Measurements from ENCODE around the gene RNU7-1. TPM values are rescaled to one million over a fixed set of nuclear protein-coding genes. Genes with fewer than 3 reads are reported as not detected.
A peak's percentile ranks its signal among the peaks of the same experiment; 100 is the strongest.

RNU7-1 gene
- total RNA-seq, 2 experiments from 2014 or later: not detected

DNA sequence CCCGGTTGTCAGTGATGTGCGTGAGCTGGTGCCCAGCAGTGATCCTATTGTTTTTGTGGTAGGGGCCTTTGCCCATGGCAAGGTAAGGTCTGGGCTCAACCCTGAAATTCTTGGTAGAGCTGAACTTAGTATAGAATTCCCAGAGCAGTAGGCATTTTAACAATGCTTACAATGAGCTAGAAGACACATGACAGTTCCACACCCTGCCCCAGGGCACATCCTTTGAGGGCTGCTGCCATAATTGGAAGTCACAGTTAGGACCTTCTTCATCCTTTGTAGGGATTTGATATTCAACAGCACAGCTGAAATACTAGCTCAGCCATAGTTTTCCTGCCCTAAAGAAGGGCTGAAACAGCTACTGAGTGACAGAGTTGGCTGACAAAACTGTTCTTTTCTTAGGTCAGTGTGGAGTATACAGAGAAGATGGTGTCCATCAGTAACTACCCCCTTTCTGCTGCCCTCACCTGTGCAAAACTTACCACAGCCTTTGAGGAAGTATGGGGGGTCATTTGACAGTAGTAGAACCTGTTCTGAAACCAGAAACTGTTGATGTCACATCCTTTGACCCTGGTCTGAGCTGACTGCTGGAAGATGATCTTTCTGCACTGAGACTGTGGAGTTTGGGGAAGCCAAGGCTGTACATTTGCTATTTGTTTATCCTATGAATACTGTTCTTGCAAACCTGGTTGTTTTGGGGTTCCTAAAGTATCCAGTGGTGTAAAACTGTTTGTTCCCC, 31.8 kb downstream of the RNU7-1 start:
- ATAC-seq (no peak), DNase-seq (no peak)
- CTCF ChIA-PET: interaction anchor here (0.9 to 2.5 kb wide), 7 partner anchors 11 to 147 kb away, joined by 3 to 14 read pairs (median 5); partner anchors contain the start of genes C1RL and LPCAT3
- H3K36me3 Mint-ChIP-seq: peaks cover 48% of the 10 kb centered on the region
- no peak overlapping the region for H3K4me3 Mint-ChIP-seq
- no peaks in the 10 kb centered on the region for H3K27me3 Mint-ChIP-seq
- no peaks in the 10 kb centered on the region for H3K9me3 Mint-ChIP-seq (ENCODE audit: low read depth)
- peak overlapping the region; percentile 45 for H3K27ac Mint-ChIP-seq
- peaks cover 46% of the 10 kb centered on the region for H3K4me1 Mint-ChIP-seq

DNA sequence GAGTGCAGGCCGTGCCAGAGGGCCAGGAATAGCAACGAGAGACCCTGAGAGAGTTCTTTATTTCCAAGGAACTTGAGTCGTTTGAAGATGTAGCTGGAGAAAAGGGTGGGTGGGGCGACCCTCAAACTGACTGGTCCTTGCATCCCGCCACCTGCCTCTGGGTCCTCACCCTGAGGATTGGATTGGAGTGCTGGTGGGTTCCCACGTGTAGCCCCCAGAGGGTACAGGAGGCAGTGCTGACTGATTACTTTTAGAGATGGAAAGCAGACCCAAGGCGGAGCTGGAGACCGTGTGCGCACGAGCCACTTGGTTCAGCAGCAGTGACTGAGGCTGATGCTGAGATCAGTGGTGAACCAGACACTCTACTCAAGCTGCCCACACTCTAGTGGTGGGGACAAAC, 34.0 kb downstream of the RNU7-1 start:
- CTCF ChIA-PET: interaction anchor here (0.6 to 1.6 kb wide), 2 partner anchors 136 to 157 kb away, joined by 3 read pairs; no protein-coding TSS in a partner anchor
- Mint-ChIP-seq H3K4me1 (peaks cover 29% of the 10 kb centered on the region), H3K36me3 (peaks cover 45% of the 10 kb centered on the region), H3K27ac (no peak overlapping the region), H3K4me3 (no peak overlapping the region), H3K27me3 (no peaks in the 10 kb centered on the region), H3K9me3 (ENCODE audit: low read depth) (no peaks in the 10 kb centered on the region)
- ATAC-seq (no peak), DNase-seq (no peak)

DNA sequence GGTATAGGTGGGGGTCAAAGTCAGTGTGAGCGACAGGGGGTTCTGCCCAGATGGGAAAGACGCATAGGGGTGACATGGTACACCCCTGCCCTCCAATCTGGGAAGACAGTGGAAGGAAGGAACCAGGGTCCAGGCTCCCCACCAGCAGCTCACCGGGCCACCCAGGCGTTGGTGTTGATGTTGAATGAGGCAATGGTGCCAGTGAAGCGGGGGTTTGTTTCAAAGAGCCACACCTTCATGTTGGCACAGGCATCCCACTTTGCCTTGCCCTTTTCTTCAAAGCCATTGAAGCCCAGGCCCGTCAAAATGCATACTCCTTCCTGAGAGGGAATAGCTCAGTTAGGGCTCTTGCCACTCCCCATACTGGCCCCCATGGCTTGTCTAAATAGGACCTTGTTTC, 34.6 kb downstream of the RNU7-1 start:
- peaks cover 25% of the 10 kb centered on the region for H3K4me1 Mint-ChIP-seq
- no peaks in the 10 kb centered on the region for H3K27me3 Mint-ChIP-seq
- no peak overlapping the region for H3K4me3 Mint-ChIP-seq
- ATAC-seq: no peak
- CTCF ChIA-PET: interaction anchor here (0.6 to 1.6 kb wide), 4 partner anchors 33 to 135 kb away, joined by 3 read pairs; partner anchors contain the start of gene LPCAT3
- H3K9me3 Mint-ChIP-seq (ENCODE audit: low read depth): no peaks in the 10 kb centered on the region
- no peak for DNase-seq
- H3K36me3 Mint-ChIP-seq: peaks cover 48% of the 10 kb centered on the region
- H3K27ac Mint-ChIP-seq: peak overlapping the region; percentile 26

DNA sequence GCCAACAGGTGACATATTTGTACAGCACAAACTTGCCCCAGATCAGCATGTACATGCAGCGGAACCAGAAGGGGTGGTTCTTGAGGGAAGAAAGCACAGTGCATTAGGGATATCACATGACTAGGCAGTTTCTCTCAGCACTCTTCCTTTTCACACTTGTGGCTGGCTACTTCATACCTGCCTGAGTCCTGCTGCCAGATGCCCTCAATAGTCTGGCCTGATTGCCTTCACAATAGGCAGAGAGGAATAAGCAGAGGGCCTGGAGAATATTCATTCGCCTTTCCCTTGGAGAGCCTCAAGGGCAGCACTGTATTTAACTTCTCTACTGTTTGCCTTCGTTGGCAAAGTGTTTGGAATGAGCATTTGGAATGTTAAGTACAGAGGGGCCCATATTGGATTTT, 35.0 kb downstream of the RNU7-1 start:
- Mint-ChIP-seq H3K4me3 (no peak overlapping the region), H3K27me3 (no peaks in the 10 kb centered on the region), H3K4me1 (peaks cover 23% of the 10 kb centered on the region), H3K27ac (peak overlapping the region; percentile 26), H3K36me3 (peaks cover 51% of the 10 kb centered on the region), H3K9me3 (ENCODE audit: low read depth) (no peaks in the 10 kb centered on the region)
- DNase-seq (no peak), ATAC-seq (no peak)
- CTCF ChIA-PET: interaction anchor here (0.6 to 1.6 kb wide), 4 partner anchors 34 to 135 kb away, joined by 3 read pairs; partner anchors contain the start of gene LPCAT3

DNA sequence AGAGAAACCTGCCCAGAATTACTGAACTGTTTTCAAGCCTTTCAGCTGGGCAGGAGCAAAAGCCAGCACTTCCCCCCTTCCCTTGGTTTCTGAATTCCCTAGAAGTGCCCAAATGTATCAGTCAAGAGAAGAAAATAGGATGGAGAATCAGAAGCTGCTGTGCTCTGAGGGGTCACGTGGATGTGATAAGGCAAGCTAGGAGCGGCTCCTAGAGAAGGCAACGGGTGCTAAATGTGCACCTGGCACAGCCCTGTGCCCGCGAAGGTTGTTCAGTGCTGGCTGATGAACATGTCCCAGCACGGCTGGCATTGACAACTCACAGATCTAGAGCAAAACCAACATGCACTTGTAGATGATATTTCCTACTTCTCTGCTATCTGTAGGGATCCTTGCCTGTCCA, 35.4 kb downstream of the RNU7-1 start:
- no peak overlapping the region for H3K4me3 Mint-ChIP-seq
- peaks cover 49% of the 10 kb centered on the region for H3K36me3 Mint-ChIP-seq
- no peaks in the 10 kb centered on the region for H3K9me3 Mint-ChIP-seq (ENCODE audit: low read depth)
- CTCF ChIA-PET: interaction anchor here (0.6 to 1.4 kb wide), 3 partner anchors 34 to 114 kb away, joined by 3 read pairs; partner anchors contain the start of gene LPCAT3
- ATAC-seq (no peak), DNase-seq (no peak)
- no peak overlapping the region for H3K27ac Mint-ChIP-seq
- no peaks in the 10 kb centered on the region for H3K27me3 Mint-ChIP-seq
- H3K4me1 Mint-ChIP-seq: peaks cover 19% of the 10 kb centered on the region

DNA sequence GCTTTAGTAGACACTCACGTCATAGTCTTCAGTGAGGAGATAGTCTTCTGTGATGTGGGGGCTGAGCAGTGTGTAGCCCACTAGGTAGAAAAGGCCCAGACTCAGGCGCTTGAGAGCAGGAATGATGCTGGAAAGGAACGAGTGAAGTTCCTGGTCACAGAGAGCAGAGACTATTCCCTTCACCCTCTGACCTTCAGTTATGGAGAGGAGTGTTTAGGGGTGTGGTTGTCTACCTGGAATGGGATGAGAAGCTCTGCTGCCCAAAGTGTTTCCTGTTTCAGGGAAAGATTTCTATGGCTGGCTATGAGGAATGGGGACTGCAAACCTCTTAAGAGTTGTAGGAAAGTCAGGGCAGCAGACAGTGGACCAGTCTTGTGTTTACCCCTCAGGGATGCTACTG, 35.8 kb downstream of the RNU7-1 start:
- Mint-ChIP-seq H3K27ac (no peak overlapping the region), H3K36me3 (peaks cover 49% of the 10 kb centered on the region), H3K9me3 (ENCODE audit: low read depth) (no peaks in the 10 kb centered on the region), H3K4me1 (peaks cover 16% of the 10 kb centered on the region), H3K4me3 (no peak overlapping the region), H3K27me3 (no peaks in the 10 kb centered on the region)
- CTCF ChIA-PET: interaction anchor here (1.3 to 1.4 kb wide), 2 partner anchors 35 to 39 kb away, joined by 3 read pairs; partner anchors contain the start of gene LPCAT3
- DNase-seq (no peak), ATAC-seq (no peak)

DNA sequence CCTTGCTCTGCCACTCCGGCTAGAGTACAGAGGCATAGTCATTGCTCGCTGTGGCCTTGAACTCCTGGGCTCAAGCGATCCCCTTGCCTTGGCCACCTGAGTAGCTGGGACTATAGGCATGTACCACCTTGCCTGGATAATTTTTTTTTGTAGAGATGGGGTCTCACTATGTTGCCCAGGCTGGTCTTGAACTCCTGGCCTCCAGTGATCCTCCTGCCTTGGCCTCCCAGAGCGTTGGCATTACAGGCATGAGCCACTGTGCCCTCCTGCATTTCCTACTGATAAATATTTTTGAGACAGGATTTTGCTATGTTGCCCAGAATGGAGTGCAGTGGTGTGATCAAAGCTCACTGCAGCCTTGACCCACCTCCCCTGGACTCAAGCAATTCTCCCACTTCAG, 36.5 kb downstream of the RNU7-1 start:
- CTCF ChIA-PET: interaction anchor here (1.2 kb wide), 1 partner anchor 133 kb away, joined by 3 read pairs; no protein-coding TSS in a partner anchor
- no peak for ATAC-seq
- Mint-ChIP-seq H3K9me3 (ENCODE audit: low read depth) (no peaks in the 10 kb centered on the region), H3K36me3 (peaks cover 47% of the 10 kb centered on the region), H3K4me1 (peaks cover 10% of the 10 kb centered on the region), H3K4me3 (no peak overlapping the region), H3K27ac (peak overlapping the region; percentile 47), H3K27me3 (no peaks in the 10 kb centered on the region)
- DNase-seq: no peak

DNA sequence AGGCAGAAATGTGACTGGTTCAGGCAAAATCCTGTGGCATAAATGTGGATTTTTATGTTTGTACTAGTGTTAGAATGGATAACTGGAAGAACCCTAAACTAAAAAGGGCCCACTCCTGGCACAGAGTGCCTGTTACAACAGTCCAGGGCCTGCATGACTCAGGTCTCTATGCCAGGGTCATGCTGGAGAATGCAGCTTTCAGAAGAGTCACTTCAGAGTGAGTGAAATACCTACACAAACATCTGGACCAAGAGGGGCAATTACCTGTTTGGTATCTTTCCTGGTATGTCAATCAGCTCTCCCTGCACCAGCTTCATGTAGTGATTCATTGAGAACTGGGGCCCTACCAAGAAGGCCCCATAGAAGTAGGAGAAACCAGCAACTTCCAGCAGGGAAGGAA, 37.1 kb downstream of the RNU7-1 start:
- no peak for ATAC-seq
- no peak for DNase-seq
- no peak overlapping the region for H3K27ac Mint-ChIP-seq
- CTCF ChIA-PET: interaction anchor here (1.2 kb wide), 1 partner anchor 132 kb away, joined by 3 read pairs; no protein-coding TSS in a partner anchor
- H3K4me1 Mint-ChIP-seq: peaks cover 4% of the 10 kb centered on the region
- no peak overlapping the region for H3K4me3 Mint-ChIP-seq
- H3K9me3 Mint-ChIP-seq (ENCODE audit: low read depth): no peaks in the 10 kb centered on the region
- no peaks in the 10 kb centered on the region for H3K27me3 Mint-ChIP-seq
- H3K36me3 Mint-ChIP-seq: peaks cover 40% of the 10 kb centered on the region

DNA sequence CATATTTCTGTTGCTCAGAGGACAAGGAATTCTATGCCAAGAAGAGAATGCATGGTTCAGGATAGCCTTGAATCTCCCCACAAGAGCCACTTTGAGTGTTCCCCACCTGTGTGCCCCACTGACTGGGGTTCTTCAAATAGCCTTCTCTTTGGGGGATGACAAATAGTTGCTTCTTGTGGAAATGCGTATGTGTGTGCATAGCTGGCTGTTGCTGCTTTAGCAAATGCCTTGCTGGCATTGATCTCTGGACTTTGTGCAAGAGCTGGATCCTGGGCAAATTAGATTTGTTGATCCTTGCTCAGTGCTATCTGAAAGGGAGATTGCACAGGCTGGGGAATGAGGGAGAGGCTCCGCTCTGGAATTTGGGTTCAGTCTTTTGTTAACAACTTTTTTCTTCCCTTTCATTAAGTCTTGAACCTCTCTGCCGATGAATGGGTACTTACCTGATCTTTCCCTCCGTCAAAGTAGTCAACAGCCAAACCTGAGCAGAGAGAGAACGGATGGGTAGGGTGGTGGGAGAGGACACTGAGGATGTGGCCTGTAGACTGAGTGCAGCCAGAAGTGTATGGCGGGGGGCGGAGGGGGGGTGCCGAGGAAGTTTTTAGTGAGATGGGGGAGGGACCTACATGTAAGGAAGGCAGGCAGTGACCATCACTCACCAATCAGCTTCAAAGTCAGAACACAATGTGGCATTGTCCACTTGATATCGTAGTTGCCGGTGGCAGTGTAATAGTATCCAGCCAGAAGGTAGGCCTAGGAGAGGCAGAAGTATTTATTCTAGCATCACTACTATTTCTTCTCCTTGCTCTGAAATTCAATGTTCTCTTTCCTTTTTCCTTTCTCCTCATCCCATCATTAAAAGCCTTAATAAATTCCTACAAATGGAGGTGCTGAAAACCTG, 37.8 kb downstream of the RNU7-1 start:
- H3K36me3 Mint-ChIP-seq: peaks cover 37% of the 10 kb centered on the region
- no peak for DNase-seq
- ATAC-seq: no peak
- H3K27ac Mint-ChIP-seq: no peak overlapping the region
- no peaks in the 10 kb centered on the region for H3K9me3 Mint-ChIP-seq (ENCODE audit: low read depth)
- H3K27me3 Mint-ChIP-seq: no peaks in the 10 kb centered on the region
- CTCF ChIA-PET: interaction anchor here (1.2 to 1.5 kb wide), 2 partner anchors 36 to 132 kb away, joined by 3 read pairs; no protein-coding TSS in a partner anchor
- H3K4me1 Mint-ChIP-seq: no peaks in the 10 kb centered on the region
- H3K4me3 Mint-ChIP-seq: no peak overlapping the region

DNA sequence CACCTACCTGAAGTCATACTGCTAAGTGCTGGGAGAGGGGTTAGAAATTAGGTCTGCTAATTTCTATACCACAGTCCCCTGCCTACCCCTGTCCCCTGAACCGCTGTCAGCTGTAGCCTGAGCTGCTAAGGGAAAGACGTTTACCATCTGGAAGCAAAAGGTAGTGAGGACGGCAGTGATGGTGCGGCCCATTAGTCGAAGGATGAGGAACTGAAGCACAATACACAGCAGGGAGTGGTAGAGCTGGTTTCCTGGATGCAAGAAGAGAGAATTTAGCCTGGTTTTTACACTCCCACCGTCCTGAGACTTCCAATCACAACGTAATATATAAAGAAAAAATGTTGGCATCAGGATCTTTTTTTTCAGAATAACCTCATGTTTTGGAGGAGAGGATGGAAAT, 38.9 kb downstream of the RNU7-1 start:
- ATAC-seq (no peak), DNase-seq (no peak)
- H3K27ac Mint-ChIP-seq: no peak overlapping the region
- CTCF ChIA-PET: interaction anchor here (1.5 kb wide), 1 partner anchor 35 kb away, joined by 3 read pairs; no protein-coding TSS in a partner anchor
- no peak overlapping the region for H3K4me3 Mint-ChIP-seq
- no peaks in the 10 kb centered on the region for H3K9me3 Mint-ChIP-seq (ENCODE audit: low read depth)
- H3K4me1 Mint-ChIP-seq: no peaks in the 10 kb centered on the region
- H3K36me3 Mint-ChIP-seq: peaks cover 30% of the 10 kb centered on the region
- H3K27me3 Mint-ChIP-seq: no peaks in the 10 kb centered on the region

DNA sequence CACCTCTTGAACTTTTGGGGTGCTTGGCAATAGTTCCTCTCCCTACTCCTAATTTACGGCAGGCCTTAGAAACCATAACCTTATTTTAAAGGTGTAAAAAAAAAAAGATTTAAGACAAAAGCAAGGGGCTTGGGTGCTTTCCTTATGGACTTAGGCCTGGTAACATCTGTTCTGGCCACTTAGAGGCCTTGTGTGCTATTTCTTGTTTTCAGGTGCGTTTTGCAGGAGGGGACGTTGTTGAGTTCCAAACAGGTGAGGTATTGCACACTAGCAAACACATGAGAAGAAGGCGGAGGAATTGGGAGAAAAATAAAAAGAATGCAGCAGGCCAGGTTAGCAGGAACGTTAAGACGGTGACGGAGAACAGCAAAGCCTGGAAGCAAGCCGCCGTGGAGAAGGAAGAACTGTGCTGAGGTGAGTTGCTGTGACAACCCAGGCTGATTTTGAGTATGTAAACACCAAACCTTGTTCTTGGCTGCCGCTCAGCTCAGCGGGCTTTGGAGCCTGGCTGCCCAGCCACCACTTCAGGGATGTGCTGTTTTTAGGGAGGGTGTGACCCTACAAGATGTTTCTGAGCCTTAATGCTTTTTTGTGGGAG, 44.4 kb downstream of the RNU7-1 start:
- no peak overlapping the region for H3K4me3 Mint-ChIP-seq

More for the DNA sequence above, 44.4 kb downstream of the RNU7-1 start:
- CTCF ChIA-PET: no interaction called here
- Mint-ChIP-seq H3K9me3 (ENCODE audit: low read depth) (no peaks in the 10 kb centered on the region), H3K27ac (no peak overlapping the region), H3K4me1 (no peaks in the 10 kb centered on the region), H3K27me3 (no peaks in the 10 kb centered on the region), H3K36me3 (peaks cover 23% of the 10 kb centered on the region)
- ATAC-seq (no peak), DNase-seq (no peak)
